Frontal cortex (tissue), 4 donors: ENCODE data around the gene BCL6. TPM values are rescaled to one million over a fixed set of nuclear protein-coding genes. Genes with fewer than 3 reads are reported as not detected.

Source experiments
- DNase-seq, 2 donors: peaks; one replicate each; pipeline ENCODE4 v3.0.0; 2012; ENCODE audit warnings: low spot score in 2 of 2
- FAIRE-seq: peaks from 2 replicates; lab custom pipeline; 2012; peaks lifted over from hg19 to GRCh38; lab: Jason Lieb, UNC
- total RNA-seq: library from RNA; depleted of rRNA; stranded (reverse); fragments of >200 nt; gene quantifications from one replicate; pipeline ENCODE4 v1.2.3, GENCODE V29; 2014
- donor health status: control.
- donor health status: control.
- donor health status: control.

BCL6 gene
- total RNA-seq, 1 donor from 2014 or later: 16.7 TPM

DNA sequence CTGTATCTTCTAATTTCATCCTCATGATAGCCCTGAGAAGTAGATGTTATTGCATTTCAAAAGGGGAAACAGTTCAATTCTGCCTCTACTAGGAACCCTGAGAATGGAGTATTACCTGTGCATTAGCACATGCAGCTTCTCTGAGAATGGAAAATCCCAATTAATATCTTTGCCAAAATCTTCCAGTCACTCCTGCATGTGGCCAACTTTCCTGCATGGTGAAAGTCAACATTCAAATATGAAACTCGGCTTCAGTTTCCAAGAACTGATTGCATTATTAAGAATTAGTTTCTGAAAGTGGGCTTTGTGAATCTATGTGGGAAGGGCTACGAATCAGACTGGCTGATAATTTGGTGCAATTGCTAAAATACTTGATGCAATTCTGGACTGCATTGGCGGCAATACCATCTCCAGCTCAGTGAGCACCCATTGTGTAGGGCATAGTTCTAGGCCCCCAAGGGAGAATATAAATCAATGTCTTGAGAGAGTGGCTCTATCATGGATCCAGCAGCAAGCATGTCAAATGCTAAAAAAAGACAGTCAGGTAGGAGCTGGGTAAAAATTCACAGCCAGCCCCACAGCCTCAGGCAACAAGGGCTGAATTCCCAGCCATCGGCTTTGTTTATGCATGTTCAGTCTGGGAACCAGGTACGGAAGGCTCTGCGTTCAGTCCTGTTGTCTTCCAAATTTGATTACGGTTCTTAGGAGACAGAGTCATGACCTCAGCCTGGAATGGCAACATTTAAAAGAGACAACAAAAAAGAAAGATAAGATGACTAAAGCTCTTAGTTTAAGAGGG lies 18.8 kb upstream of the BCL6 start:
- FAIRE-seq: no peak
- DNase-seq: no peak

DNA sequence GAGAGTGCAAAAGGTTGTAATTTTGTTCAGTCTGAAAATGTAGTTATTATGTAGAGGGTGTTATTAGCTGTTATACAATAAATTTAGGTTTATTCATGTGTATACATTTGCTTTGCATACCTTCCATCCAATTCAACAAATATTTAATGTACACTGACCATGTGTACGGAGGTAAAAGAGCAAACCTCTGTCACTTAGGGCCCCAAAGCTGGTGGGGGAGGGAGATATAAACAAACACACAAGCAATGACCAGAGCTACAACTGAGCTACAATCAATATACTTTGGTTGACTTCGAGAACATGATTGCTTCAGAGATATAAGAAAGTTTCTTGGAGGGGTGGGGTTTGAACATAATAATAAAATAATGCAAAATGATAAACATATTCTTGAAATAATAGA lies 17.5 kb upstream of the BCL6 start:
- no peak for DNase-seq
- FAIRE-seq: no peak

DNA sequence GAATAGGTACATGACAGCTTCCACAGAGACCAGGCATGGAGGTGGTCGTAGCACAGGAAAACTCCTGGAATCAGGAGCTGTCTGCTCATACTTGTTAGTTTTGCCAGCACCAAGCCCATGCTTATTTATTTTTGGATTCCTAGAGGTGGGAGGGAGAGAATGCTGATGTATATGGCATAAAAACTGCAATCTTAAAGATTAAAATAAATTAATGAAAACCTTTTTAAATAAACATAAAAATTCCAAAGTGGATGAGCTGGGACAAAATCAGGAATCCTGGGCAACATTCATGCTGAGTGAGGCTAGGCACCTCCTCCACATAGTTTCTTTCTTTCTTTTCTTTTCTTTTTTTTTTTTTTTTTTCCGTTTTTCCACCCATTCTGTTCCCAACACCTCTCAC lies 14.3 kb upstream of the BCL6 start:
- DNase-seq (no peak), FAIRE-seq (no peak)

DNA sequence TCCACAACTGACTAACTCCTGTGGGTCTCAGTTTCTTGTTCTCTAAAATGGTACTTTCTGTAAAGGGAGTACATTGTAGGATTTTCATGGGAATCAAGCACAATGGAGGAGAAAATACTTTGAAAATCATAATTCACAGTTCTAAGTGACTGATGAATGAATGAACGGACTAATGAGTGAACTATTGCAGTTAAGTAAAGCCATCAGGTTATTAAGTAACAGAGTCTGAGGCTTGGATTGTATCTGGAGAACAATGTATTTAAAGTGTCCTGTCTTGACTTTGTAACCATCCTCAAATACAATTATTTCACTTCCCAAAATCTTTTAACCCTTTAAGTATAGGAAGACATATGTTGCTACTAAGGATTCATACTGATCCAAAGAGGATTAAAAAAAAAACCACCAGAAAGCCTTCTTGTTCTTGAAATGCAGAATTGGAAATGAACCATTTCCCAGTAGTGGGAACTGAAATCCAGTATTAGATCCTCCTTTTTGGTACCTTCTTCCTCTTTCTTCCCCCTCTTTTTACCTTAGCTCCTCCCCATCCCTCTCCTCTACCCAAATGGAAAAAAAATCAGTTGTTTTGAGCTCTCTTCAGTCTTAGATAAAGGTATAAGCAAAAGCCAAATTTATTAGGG lies 13.2 kb upstream of the BCL6 start:
- no peak for FAIRE-seq

DNA sequence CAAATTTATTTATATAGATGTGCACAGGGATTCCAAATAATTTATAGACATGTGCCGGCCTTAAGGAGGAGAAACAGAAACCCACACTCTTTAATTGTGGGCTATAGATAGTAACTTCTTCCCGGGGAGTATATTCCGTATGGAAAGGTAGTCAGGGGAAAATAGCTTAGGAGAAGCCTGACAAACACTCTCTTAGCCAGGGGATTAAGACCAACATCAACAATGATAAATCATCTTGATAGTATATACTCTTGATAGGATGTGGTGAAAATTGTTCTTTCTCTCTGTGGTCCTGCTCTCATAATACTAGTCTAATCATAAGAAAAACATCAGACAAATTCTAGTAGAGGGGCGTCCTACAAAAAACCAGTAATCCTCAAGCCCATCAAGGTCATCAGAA lies 8.2 kb upstream of the BCL6 start:
- FAIRE-seq (no peak), DNase-seq (no peak)

More for the DNA sequence above, 13.2 kb upstream of the BCL6 start:
- no peak for DNase-seq

DNA sequence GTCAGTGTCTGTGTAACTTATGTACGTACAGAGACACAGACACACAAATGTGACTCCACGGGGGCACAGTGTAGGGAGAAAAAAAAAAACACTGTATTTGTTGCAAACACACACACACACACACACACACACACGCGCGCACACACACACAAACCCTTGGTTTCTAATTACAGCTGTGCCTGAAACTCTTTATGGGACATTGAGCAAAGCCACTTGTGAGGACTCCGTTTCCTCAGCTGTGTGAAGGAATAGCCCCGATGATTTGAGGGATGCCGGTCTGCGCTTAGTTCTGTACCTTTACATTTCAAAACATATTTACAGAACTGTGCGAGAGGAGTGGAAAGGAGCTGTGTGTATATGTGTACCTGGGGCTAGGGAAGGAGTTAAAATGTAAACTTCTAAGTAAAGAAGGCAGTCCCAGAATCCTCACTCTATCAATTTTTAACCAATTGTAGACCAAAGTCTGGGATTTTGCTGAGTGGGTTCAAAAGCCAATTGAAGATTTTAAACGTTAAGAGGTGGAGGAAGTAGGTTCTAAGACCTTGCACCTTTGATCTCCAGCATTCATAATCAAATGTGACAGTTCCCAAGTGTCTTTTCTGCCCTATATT lies 5.3 kb upstream of the BCL6 start:
- FAIRE-seq: no peak
- no peak for DNase-seq

DNA sequence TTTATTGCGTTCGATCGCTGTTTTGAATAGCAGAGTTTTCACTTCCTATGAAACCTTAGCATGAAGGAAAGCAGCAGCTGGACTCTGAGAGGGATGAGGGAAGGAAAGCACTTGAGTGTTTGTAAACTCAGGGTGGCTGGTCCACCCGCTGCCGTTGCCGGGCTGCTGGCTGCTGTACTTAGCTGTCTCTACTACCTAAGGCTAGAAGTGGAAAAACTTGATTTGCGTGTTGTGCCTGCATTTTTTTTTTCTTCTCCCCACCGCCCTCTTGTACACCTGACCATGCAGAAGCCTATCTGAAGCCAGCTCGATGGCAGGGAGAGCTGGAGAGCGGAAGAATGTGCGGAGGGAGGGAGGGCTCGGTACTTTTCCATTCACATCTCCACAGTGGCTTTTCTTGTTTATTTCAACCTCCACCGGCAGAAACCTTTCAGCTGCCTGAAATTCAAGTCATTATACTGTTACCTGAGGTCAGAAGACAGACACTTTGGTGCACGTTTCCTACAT lies 4.8 kb upstream of the BCL6 start:
- DNase-seq: no peak
- FAIRE-seq: no peak

DNA sequence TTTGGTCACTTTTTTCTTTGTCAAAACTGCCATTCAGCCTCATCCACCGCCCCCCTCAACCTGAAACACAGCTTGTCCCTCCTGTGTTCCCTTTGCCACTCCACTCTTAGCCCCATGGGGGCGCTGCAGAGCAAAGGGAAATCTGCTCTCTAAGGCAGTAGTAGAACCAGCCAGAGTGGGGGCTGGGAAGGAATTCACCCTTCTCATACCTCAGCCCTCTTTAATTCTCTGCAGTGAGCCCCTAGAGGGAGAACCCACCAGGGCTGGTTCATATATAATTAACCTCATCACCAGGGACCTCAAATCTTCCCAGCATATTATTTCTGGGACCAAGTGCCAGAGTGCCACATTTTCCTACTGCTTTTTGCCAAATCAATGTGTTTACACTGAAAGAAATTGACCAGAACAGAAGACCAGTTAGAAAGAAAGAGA lies 2.8 kb upstream of the BCL6 start:
- no peak for FAIRE-seq
- DNase-seq: no peak

DNA sequence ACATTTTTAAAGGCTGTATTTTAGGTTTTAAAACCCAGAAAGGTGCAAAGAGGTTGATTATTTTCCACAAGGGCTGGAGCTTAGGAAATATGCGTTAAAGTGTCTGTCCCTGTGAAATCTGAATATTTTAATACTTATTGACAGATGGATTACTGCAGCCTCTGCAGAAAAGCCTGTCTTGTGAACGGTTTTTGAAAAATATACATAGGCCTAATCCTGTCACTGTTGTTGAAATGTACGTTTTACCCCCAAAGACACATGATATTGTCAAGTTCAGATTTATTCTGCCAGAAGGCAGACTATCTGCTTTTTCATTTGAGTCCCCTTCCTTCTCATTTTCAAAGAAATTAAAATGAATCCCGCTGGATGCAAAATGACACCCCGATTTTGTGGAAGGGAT lies 2.2 kb upstream of the BCL6 start:
- no peak for DNase-seq
- FAIRE-seq: no peak

DNA sequence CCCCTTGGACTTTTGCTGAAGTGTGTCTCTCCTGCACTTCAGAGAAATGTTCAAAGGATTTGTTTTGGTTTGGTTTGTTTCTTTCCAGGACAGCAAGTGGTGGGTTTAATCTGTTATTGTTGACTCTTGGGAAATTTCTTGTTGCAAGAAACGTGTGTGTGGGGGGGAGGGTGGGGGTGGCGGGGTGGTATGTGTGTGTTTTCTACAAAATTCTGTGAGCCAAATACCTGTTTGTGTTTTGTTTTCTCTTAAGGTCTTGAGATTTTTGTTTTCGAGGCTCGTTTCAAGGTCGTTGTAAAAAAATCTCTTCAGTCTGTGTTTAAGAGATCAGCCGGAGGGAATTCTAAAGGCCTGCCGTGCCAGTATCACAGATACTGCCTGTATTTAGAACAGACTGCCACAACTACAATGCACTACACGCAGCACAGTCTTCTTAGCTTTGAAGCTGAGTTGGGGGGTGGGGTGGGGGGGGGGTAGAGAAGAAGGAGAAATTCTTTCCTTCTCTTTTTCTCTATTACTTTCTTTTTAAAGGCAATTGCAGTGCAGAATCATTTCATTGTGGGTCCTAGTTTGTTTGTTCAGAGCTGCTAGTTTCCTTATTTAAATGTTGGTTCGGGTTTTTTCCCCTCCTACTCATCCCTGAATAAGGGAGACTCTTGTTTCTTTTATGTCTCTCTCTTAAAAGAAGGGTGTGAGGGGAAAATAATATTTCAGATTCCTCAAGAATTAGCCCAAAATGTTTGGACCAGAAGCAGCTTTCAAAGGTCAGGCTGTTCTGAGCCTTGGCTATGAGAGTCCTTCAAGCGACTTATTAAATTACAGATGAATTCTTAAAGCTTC lies 1.4 kb upstream of the BCL6 start:
- no peak for FAIRE-seq

DNA sequence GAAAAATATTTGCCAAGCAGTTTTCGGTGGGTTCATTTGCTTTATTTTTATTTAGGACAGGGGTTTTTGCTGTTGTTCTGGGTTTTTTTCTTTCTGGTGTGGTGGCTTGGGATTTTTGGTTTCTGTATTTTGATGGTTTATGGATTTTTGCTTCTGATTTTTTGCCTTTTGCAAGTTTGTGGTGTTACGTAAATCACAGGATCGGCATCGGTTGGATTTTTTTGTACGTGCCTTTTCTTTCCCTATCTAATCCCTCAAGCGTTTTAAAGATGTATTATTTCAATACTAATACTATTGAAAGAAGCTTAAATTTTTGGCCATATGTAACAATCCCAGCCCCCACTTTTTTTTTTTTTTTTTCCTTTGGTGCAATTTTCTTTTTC lies 782 bp upstream of the BCL6 start:
- no peak for FAIRE-seq
- no peak for DNase-seq

More for the DNA sequence above, 1.4 kb upstream of the BCL6 start:
- DNase-seq: no peak

DNA sequence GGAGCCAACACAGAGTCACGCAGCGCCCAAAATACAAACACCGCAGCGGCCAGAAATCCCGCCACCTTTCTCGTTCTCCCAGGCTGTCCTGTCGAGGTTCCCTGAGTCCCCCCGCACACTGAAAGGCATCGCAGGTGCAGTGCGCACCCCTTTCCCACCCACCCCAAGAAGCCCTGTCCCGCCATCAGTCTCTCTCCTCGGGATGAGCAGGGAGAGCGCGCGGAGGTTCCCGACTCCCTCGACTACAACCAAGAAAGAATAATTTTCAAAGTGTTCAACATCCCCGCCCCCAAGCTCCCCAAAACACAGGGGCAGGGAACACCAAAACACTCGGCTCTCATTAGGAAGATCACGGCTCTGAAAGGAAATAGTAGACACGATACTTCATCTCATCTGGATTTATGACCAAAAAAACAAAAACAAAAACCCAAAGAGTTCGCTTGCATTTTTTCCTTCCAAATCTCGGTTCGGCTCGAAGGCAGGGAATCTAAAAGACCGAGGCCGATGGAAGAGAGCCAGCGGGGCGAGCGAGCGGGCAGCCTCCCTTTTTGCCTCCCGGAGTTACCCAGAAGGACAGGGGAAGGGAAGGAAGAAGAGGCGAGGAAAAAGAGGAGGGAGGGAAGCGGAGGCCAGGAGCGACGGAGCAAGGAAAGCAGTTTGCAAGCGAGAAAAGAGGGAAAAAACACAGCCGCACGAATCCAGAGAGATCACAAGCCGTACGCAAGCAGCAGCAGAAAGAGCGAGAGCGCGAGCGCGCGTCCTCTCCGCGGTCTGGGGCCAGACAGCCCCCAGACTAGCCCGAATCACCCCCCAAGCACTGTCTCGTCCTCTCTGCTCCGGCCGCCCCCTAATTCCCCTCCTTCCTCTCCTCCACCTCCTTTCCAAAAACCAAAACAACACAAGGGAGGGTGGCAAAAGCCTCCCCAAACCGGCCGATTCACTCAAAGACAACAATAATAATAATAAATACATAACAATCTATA lies 808 bp downstream of the BCL6 start:
- no peak for DNase-seq
- no peak for FAIRE-seq

DNA sequence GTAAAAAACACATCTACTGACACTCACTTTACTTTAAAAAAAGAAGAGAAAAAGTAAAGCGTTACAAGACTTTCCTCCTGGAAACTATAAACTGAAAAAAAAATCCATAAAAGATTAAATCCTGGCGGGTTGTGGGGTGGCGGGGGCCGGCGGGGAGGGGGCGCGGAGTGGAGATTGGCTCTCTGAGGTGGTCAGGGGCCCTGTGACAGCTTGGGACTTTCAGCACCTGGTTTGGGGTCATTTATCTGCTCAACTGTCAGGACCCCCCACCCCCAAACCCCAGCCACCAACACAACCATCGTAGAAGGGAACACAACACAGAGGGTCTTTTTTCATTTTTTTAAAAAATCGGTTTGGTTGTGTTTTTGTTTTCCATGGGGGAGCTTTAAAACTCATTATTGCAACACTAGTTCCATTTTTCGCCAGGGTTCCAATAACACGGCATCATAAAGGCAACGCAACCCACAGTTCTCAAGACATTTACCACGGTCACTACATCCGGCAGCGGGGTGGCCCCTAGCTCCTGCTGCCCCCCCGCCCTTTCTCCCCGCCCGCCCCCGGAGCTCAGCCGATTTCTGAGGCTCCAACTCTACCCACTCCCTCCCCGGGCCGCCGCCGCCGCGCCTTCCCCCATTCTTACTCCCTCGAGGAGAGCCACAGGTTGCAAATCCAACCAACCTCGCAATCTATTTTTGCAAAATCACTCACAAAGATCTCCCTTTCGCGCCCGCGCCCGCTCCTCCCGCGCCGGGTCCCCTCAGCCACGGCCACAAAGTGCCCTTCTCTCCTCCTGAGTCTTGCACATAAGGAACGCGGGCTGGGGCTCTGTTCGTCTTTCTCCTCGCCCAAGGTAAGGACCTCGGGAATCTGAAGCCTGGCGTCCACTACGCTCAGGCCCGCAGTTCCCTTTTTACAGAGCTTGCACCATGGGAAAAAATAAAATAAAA lies 1.8 kb downstream of the BCL6 start:
- DNase-seq (no peak), FAIRE-seq (no peak)

DNA sequence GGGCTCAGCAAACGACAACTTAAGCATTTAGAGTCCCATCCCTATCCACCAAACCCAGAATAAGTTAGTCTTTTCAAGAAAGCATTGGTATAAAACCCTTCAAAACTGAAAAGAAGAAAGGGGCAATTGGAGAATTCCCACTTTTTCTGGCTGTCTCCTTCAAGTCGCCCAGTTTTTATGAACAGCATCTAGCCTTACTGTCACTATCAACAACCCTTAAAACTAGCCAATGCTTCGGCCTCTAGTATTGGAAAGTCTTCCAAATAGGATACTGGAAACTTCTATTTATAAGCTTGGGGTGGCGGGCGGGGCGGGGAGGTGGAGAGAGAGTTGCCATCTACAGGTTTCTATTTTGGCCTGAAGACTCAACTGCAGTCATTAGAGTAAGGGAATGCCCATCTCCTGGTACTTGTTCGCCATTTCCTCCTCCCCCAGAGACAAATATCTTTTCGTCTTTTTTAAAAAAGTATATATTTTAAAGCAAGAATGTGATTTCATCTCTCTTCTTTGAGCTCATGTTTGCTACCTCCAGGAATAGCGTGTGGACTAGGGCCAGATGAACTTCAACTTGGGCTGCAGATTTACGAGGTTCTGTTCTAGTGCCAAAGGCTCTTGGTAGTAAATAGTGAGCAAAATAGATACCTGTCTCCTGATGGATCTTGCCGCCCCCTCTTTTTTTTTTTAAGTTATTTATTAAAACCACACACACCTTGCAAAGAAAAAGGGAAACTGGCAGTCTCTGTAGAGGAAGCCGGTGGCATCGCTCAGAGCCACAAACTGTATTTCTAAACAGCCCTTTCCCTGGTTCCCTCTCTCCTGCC lies 2.7 kb downstream of the BCL6 start:
- DNase-seq: no peak
- FAIRE-seq: no peak

DNA sequence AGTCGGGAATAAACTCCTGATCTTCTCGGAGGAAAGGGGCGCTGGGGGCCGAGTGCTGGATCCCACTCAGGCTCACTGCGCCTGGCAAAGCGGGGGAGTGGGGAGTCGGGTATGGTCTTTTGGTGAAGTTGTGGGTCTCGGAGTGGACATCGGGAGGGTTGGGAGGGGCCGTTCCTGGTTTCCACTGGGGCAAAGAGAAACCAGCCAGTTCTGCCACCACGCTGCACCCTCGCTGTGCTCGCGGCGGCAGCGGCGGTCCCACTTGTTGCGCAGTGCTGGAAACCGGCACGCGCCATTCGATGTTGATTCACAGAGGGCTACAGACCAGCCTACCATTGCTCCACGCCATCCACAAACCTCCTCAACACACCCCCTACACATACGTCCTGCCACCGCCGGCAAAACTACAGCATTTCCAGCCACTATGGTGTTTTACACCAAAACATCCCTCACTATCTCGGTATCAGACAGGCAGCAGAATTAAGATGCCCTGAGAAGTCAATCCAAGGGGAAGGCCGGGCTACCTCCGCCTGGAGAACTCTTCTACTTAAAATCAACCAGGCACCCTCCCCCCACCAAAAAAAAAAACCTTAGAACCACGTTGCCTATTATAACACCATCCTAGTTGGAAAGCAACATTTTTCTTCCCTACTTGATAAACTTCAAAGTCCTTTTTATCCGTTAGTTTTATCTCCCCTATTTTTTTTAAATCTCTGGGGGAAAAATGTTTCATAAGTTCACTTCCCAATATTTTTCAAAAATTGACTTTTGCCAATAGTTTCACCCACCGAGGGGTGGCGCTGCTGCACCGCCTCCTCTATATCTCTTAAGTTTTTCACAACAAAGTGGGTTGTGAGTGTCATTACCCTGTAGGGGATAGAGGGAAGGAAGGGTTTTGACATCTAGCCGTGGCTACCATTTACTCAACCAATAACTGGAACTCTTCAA lies 3.6 kb downstream of the BCL6 start:
- DNase-seq: no peak
- no peak for FAIRE-seq
